MM.1S (cell line): ENCODE measurements around the gene PIGM.
"Not testable (repeated sequence)": the region's sequence is repeated elsewhere in the genome, so short reads cannot be mapped to it uniquely, and the experiment has no call there.

Source experiments
- DNase-seq: peaks from one replicate; pipeline ENCODE4 v3.0.0-alpha.2; 2015
- H2AFZ ChIP-seq: fragments of 300-600 bp; sonication (generic); 2 replicates; pipeline ENCODE4 v1.6.0; 2016; ENCODE audit warnings: antibody characterized with exemption, low read length
- H3F3A ChIP-seq: fragments of 300-600 bp; sonication (generic); 2 replicates; pipeline ENCODE4 v1.6.1; 2016; ENCODE audit warnings: mild to moderate bottlenecking, antibody characterized with exemption, low read length, moderate library complexity, mixed read lengths; ENCODE audit not compliant: insufficient read depth
- H3K27ac ChIP-seq: fragments of 300-600 bp; sonication (generic); 2 replicates; pipeline ENCODE4 v1.5.1; 2016; ENCODE audit warnings: mild to moderate bottlenecking, low read length
- H3K27me3 ChIP-seq: fragments of 300-600 bp; sonication (generic); replicated peaks from 2 replicates; pipeline ENCODE4 v1.6.0; 2016; ENCODE audit warnings: low read length; ENCODE audit not compliant: insufficient read depth
- H3K36me3 ChIP-seq: fragments of 300-600 bp; sonication (generic); replicated peaks from 2 replicates; pipeline ENCODE4 v1.6.1; 2016; ENCODE audit warnings: mild to moderate bottlenecking, low read length, mixed read lengths; ENCODE audit not compliant: insufficient read depth
- H3K4me1 ChIP-seq: fragments of 300-600 bp; sonication (generic); 2 replicates; pipeline ENCODE4 v1.6.1; 2016; ENCODE audit warnings: low read length, mixed read lengths
- H3K4me2 ChIP-seq: fragments of 300-600 bp; sonication (generic); 2 replicates; pipeline ENCODE4 v1.6.0; 2016; ENCODE audit warnings: low read depth, low read length
- H3K4me3 ChIP-seq: fragments of 300-600 bp; sonication (generic); 2 replicates; pipeline ENCODE4 v1.5.1; 2016; ENCODE audit warnings: low read length, mixed read lengths
- H3K79me2 ChIP-seq: fragments of 300-600 bp; sonication (generic); 2 replicates; pipeline ENCODE4 v1.6.1; 2016; ENCODE audit warnings: mixed run types, low read length, mixed read lengths
- H3K9ac ChIP-seq: fragments of 300-600 bp; sonication (generic); 2 replicates; pipeline ENCODE4 v1.6.1; 2016; ENCODE audit warnings: low read length, mixed read lengths
- H3K9me2 ChIP-seq: fragments of 300-600 bp; sonication (generic); replicated peaks from 2 replicates; pipeline ENCODE4 v1.6.1; 2016; ENCODE audit warnings: mild to moderate bottlenecking, low read length, mixed read lengths; ENCODE audit not compliant: insufficient read depth
- H3K9me3 ChIP-seq: fragments of 300-600 bp; sonication (generic); replicated peaks from 2 replicates; pipeline ENCODE4 v1.6.1; 2016; ENCODE audit warnings: mild to moderate bottlenecking, low read length, mixed read lengths; ENCODE audit not compliant: insufficient read depth
- H4K20me1 ChIP-seq: fragments of 300-600 bp; sonication (generic); 2 replicates; pipeline ENCODE4 v1.6.1; 2016; ENCODE audit warnings: mild to moderate bottlenecking, low read length, moderate library complexity, mixed read lengths; ENCODE audit not compliant: insufficient read depth
- EZH2 ChIP-seq: fragments of 300-600 bp; sonication (generic); optimal IDR thresholded peaks from 2 replicates; pipeline ENCODE3; 2017; ENCODE audit warnings: low read depth, mild to moderate bottlenecking, antibody characterized with exemption, low read length, mixed read lengths
- EZH2phosphoT487 ChIP-seq: fragments of 300-600 bp; sonication (generic); IDR thresholded peaks from 2 replicates; pipeline ENCODE4 v1.6.1; 2018; ENCODE audit warnings: antibody characterized with exemption, low read length
- TF ChIP-seq, protein P1 (sequence below): fragments of 300-600 bp; sonication (generic); IDR thresholded peaks from 2 replicates; pipeline ENCODE4 v1.5.1; 2016; ENCODE audit warnings: antibody characterized with exemption, low read length, mixed read lengths

The PIGM gene

GRCh38 chr1:160052936-160053335, 21.1 kb upstream of the PIGM start:
- no peaks in the 10 kb centered on the region for H3F3A ChIP-seq
- H3K27me3 ChIP-seq = peaks cover 11% of the 10 kb centered on the region; the same call in 1 of the 2 replicates
- H3K79me2 ChIP-seq = no peaks in the 10 kb centered on the region

DNA sequence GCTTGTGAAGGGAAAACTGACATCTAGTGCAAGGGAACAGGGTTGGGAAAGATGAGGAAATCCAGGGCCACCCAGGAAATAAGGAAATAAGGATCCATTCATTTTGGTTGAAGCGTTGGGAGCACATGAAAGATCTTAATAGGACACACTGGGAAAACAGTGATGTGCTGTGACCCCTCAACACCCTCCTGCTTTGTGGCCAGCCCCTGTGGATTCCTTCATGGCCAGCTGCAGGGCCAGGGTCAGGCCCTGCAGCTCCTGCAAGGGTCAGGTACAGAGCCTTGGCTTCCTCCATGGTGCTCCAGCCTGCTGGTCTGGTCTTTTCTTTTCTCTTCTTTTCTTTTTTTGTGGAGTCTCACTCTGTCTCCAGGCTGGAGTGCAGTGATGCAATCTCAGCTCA, 18.8 kb upstream of the PIGM start:
- no peaks in the 10 kb centered on the region for H4K20me1 ChIP-seq
- H3K9me3 ChIP-seq = no peaks in the 10 kb centered on the region
- no peak overlapping the region for H3K4me2 ChIP-seq
- peaks cover 7% of the 10 kb centered on the region; the same call in 1 of the 2 replicates for H3K27me3 ChIP-seq
- no peaks in the 10 kb centered on the region for H3F3A ChIP-seq
- no peak for DNase-seq
- peaks cover 10% of the 10 kb centered on the region for H3K4me1 ChIP-seq
- H3K4me3 ChIP-seq = no peak overlapping the region
- no peak overlapping the region for H3K9ac ChIP-seq
- H3K79me2 ChIP-seq = no peaks in the 10 kb centered on the region
- no peaks in the 10 kb centered on the region for H3K36me3 ChIP-seq
- H2AFZ ChIP-seq = no peak overlapping the region
- TF ChIP-seq, protein P1, sequence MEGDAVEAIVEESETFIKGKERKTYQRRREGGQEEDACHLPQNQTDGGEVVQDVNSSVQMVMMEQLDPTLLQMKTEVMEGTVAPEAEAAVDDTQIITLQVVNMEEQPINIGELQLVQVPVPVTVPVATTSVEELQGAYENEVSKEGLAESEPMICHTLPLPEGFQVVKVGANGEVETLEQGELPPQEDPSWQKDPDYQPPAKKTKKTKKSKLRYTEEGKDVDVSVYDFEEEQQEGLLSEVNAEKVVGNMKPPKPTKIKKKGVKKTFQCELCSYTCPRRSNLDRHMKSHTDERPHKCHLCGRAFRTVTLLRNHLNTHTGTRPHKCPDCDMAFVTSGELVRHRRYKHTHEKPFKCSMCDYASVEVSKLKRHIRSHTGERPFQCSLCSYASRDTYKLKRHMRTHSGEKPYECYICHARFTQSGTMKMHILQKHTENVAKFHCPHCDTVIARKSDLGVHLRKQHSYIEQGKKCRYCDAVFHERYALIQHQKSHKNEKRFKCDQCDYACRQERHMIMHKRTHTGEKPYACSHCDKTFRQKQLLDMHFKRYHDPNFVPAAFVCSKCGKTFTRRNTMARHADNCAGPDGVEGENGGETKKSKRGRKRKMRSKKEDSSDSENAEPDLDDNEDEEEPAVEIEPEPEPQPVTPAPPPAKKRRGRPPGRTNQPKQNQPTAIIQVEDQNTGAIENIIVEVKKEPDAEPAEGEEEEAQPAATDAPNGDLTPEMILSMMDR = no peak
- TF ChIP-seq EZH2 (no peak), EZH2phosphoT487 (no peak)
- no peak overlapping the region for H3K27ac ChIP-seq
- H3K9me2 ChIP-seq = no peaks in the 10 kb centered on the region

More at GRCh38 chr1:160052936-160053335, 21.1 kb upstream of the PIGM start:
- H3K9me2 ChIP-seq = no peaks in the 10 kb centered on the region
- no peaks in the 10 kb centered on the region for H3K36me3 ChIP-seq
- no peaks in the 10 kb centered on the region for H3K9me3 ChIP-seq
- no peak overlapping the region for H3K4me2 ChIP-seq
- no peak overlapping the region for H3K27ac ChIP-seq
- no peak overlapping the region for H3K4me3 ChIP-seq
- no peak for DNase-seq
- no peak overlapping the region for H3K9ac ChIP-seq
- no peak overlapping the region for H2AFZ ChIP-seq
- no peaks in the 10 kb centered on the region for H3K4me1 ChIP-seq
- TF ChIP-seq, protein P1 = no peak
- TF ChIP-seq EZH2 (no peak), EZH2phosphoT487 (no peak)
- H4K20me1 ChIP-seq = no peaks in the 10 kb centered on the region

DNA sequence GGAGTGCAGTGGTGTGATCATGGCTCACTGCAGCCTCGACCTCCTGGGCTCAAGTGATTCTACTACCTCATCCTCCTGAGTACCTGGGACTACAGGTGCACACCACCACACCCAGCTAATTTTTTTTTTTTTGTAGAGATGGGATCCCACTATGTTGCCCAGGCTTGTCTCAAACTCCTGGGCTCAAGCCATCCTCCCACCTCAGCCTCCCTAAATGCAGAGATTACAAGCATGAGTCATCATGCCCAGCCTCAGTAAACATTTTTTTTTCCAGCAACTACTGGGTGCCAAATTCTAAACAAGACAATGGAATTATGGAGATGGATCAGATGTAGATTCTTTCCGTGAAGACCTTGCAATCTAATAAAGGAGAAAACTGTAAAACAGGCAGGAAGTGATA, 18.4 kb upstream of the PIGM start:
- H3K9me2 ChIP-seq, DNase-seq, H3K27ac ChIP-seq, H3K36me3 ChIP-seq, H2AFZ ChIP-seq, H3F3A ChIP-seq, H3K4me2 ChIP-seq, H3K79me2 ChIP-seq, H3K9ac ChIP-seq, H3K9me3 ChIP-seq, H3K4me1 ChIP-seq, H4K20me1 ChIP-seq, H3K4me3 ChIP-seq: not testable (repeated sequence)
- peaks cover 11% of the 10 kb centered on the region; the same call in 1 of the 2 replicates for H3K27me3 ChIP-seq

GRCh38 chr1:160049101-160049500, 17.3 kb upstream of the PIGM start:
- peaks cover 10% of the 10 kb centered on the region for H3K4me1 ChIP-seq
- H3K27ac ChIP-seq = no peak overlapping the region
- DNase-seq = no peak
- H2AFZ ChIP-seq = no peak overlapping the region
- H3K9ac ChIP-seq = no peak overlapping the region
- H3F3A ChIP-seq = no peaks in the 10 kb centered on the region
- H3K9me3 ChIP-seq = no peaks in the 10 kb centered on the region
- no peaks in the 10 kb centered on the region for H3K9me2 ChIP-seq
- H3K79me2 ChIP-seq = no peaks in the 10 kb centered on the region
- H4K20me1 ChIP-seq = no peaks in the 10 kb centered on the region
- TF ChIP-seq EZH2phosphoT487 = no peak
- TF ChIP-seq EZH2 = no peak
- TF ChIP-seq, protein P1 = no peak
- H3K4me2 ChIP-seq = no peak overlapping the region
- H3K4me3 ChIP-seq = no peak overlapping the region
- peaks cover 12% of the 10 kb centered on the region; the same call in 1 of the 2 replicates for H3K27me3 ChIP-seq
- H3K36me3 ChIP-seq = no peaks in the 10 kb centered on the region
